Neuron (in vitro differentiated cells): ENCODE measurements around the gene STRADB.

Experiments used
- H2AFZ ChIP-seq: one replicate; pipeline ENCODE4 v1.6.1; 2013; ENCODE audit warnings: low read depth, mild to moderate bottlenecking, inconsistent platforms, low read length, moderate library complexity
- H3K27me3 ChIP-seq: one replicate; pipeline ENCODE4 v1.6.1; 2013; ENCODE audit warnings: low read length; ENCODE audit not compliant: insufficient read depth
- H3K36me3 ChIP-seq: one replicate; pipeline ENCODE4 v1.6.1; 2013; ENCODE audit warnings: low read length; ENCODE audit not compliant: insufficient read depth
- H3K4me1 ChIP-seq: one replicate; pipeline ENCODE4 v1.6.1; 2013; ENCODE audit warnings: low read length; ENCODE audit not compliant: insufficient read depth
- H3K4me3 ChIP-seq: 2 replicates; pipeline ENCODE4 v1.5.1; 2013; ENCODE audit warnings: mild to moderate bottlenecking, low read length, moderate library complexity
- H3K9me3 ChIP-seq: one replicate; pipeline ENCODE4 v1.6.1; 2013; ENCODE audit warnings: low read length

STRADB gene

DNA sequence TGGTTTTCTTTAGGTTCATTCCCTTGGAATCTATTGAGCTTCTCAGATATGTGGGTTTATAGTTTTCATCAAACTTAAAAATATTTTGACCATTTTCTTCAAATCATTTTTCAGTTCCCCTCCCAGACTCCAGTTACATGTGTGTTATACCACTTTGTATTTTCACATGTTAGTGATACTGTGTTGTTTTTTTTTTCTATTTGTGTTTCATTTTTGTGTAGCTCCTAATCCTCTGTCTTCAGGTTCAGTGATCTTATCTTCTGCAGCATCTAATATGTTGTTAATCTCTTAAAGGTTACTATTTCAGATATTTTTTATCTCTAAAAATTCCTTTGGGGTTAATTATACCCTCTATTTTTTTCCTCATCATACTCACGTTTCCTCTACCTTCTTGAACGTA is 51.2 kb downstream of the STRADB start:
- Histone ChIP-seq H3K4me1 (no peaks in the 10 kb centered on the region), H3K4me3 (no peak overlapping the region), H3K36me3 (no peaks in the 10 kb centered on the region), H3K27me3 (no peaks in the 10 kb centered on the region), H2AFZ (no peak overlapping the region), H3K9me3 (peaks cover 2% of the 10 kb centered on the region)

DNA sequence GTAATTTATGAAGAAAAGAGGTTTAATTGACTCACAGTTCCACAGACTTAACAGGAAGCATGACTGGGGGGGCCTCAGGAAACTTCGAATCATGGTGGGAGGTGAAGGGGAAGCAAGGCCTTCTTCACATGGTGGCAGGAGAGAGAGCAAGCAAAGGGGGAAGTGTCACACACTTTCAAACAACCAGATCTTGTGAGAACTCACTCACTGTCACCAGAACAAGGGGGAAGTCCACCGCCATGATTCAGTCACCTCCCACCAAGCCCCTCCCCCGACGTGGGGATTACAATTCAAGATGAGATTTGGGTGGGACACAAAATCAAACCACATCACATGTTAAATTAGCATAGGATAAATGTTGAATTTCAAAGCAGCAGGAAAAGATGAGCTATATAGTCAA is 56.2 kb downstream of the STRADB start:
- H3K9me3 ChIP-seq = peaks cover 2% of the 10 kb centered on the region
- H2AFZ ChIP-seq = no peak overlapping the region
- H3K36me3 ChIP-seq = no peaks in the 10 kb centered on the region
- H3K4me1 ChIP-seq = no peaks in the 10 kb centered on the region
- H3K4me3 ChIP-seq = no peak overlapping the region
- H3K27me3 ChIP-seq = peaks cover 2% of the 10 kb centered on the region

DNA sequence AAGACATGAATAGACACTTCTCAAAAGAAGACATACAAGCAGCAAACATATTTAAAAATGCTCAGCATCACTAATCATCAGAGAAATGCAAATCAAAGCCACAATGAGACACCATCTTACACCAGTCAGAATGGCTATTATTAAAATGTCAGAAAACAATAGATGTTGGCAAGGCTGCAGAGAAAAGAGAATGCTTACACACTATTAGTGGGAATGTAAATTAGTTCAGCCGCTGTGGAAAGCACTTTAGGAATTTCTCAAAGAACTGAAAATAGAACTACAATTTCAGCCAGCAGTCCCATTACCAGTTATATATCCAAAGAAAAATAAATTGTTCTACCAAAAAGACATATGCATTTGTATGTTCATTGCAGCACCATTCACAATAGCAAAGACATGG is 61.7 kb downstream of the STRADB start:
- Histone ChIP-seq H2AFZ (no peak overlapping the region), H3K4me1 (no peaks in the 10 kb centered on the region), H3K27me3 (peaks cover 2% of the 10 kb centered on the region), H3K36me3 (no peaks in the 10 kb centered on the region), H3K4me3 (no peak overlapping the region), H3K9me3 (no peaks in the 10 kb centered on the region)

DNA sequence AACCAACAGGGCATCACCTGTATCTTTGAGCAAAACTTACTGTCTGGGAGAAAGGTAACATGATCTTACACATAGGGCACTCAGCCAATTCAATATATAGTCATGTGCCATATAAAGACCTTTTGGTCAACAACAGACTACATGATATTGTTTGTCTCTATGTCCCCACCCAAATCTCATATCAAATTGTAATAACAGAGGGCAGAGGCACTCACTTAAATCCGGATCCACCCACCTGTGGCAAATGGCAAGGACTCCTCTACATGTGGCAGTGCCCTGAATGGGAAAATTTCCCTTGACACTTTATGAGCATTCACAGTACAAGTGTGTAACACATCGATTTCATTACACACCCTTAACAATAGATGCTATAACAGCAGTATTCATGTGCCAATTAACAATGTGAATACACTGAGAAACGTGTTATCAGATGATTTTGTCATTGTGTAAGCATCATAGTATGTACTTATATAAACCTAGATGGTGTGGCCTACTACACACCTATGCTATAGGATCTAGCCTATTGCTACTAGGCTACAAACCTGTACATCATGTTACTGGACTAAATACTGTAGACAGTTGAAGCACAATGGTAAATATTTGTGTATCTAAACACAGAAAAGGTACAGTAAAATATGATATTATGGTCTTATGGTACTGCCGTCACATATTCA is 64.2 kb downstream of the STRADB start:
- no peaks in the 10 kb centered on the region for H3K27me3 ChIP-seq

DNA sequence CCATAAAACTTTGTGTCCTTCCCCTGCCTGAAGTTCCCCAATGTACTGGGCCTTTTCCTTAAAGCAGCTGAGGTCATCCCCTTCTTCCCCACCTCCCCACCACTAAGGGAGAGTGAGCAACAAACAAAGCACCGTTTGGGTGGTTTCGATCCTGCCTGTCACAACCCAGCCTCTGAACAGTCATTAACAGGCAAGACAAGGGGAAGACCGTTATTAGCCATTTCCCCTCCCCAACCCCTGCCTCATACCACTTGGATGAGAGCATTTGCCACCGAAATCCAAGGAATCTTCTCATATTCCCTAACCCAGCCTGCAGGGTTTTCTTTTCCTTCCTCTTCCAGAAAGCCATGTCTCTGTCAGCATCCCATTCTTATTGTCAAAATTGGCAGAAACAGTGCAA is 65.6 kb downstream of the STRADB start:
- H3K9me3 ChIP-seq = no peaks in the 10 kb centered on the region
- H3K4me3 ChIP-seq = no peak overlapping the region
- no peak overlapping the region for H2AFZ ChIP-seq
- no peaks in the 10 kb centered on the region for H3K27me3 ChIP-seq
- no peaks in the 10 kb centered on the region for H3K4me1 ChIP-seq
- no peaks in the 10 kb centered on the region for H3K36me3 ChIP-seq

More for the DNA sequence above, 64.2 kb downstream of the STRADB start:
- H3K4me3 ChIP-seq = no peak overlapping the region
- H2AFZ ChIP-seq = no peak overlapping the region
- H3K4me1 ChIP-seq = no peaks in the 10 kb centered on the region
- no peaks in the 10 kb centered on the region for H3K36me3 ChIP-seq
- H3K9me3 ChIP-seq = no peaks in the 10 kb centered on the region

DNA sequence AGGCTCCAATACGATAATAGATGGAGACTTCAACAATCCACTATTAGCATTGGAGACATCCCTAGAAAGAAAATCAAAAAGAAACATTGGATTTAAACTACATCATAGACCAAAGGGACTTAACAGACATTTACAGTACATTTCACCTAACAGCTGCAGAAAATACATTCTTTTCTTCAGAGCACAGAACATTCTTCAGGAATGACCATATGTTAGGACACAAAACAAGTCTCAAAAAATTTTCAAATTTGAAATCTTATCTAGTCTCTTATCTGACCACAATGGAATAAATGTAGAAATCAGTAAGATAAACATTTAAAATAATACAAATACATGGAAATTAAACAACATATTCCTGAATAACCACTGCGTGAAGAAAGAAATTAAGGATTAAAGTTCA is 68.7 kb downstream of the STRADB start:
- no peaks in the 10 kb centered on the region for H3K27me3 ChIP-seq
- no peak overlapping the region for H2AFZ ChIP-seq

DNA sequence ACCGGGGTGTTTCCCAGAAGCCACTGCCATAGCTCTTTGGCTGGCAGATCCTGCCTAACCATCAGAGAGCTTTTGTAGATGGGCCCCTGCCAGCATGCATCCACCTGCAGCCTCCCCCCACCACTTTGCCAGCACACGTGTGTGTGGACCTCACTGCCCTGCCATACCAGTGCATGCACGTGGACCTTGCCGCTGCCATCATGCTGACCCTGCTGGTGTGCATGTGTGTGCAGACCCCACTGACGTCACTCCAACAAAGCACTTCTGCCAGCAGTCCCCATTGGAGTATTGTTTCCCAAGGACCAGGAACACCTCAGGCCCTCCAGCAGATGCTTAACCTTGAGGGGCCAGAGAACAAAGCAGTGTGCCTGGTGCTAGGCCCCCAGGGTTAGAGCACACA is 71.4 kb downstream of the STRADB start:
- no peak overlapping the region for H3K4me3 ChIP-seq
- H3K27me3 ChIP-seq = no peaks in the 10 kb centered on the region
- no peaks in the 10 kb centered on the region for H3K9me3 ChIP-seq
- no peaks in the 10 kb centered on the region for H3K4me1 ChIP-seq
- no peaks in the 10 kb centered on the region for H3K36me3 ChIP-seq
- H2AFZ ChIP-seq = no peak overlapping the region

More for the DNA sequence above, 68.7 kb downstream of the STRADB start:
- H3K9me3 ChIP-seq = no peaks in the 10 kb centered on the region
- no peaks in the 10 kb centered on the region for H3K4me1 ChIP-seq
- H3K36me3 ChIP-seq = no peaks in the 10 kb centered on the region
- H3K4me3 ChIP-seq = no peak overlapping the region

DNA sequence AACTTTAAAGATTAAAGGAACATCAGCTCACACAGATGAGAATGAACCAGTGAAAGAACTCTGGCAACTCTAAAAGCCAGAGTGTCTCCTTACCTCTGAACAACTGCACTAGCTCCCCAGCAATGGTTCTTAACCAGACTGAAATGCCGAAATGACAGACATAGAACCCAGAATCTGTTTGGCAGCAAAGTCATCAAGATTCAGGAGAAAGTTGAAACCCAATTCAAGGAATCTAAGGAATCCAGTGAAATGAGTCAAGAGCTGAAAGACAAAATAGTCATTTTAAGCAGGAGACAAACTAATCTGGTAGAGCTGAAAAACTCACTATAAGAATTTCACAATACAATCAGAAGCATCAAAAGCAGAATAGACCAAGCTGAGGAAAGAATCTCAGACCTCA is 72.0 kb downstream of the STRADB start:
- Histone ChIP-seq H3K27me3 (no peaks in the 10 kb centered on the region), H3K4me3 (no peak overlapping the region), H3K4me1 (no peaks in the 10 kb centered on the region), H3K9me3 (no peaks in the 10 kb centered on the region), H2AFZ (no peak overlapping the region), H3K36me3 (no peaks in the 10 kb centered on the region)
